Keratinocyte (primary cell): ENCODE measurements around the gene LGR4.

Experiments
- CTCF ChIP-seq, 3 experiments: IDR thresholded peaks in 1 of 3; conservative IDR thresholded peaks in 1 of 3; optimal IDR thresholded peaks in 1 of 3; 2 replicates in 2 of 3; 3 replicates in 1 of 3; pipeline versions ENCODE3 to v1.5.1; 2011; ENCODE audit warnings: low read length in 3 of 3, mild to moderate bottlenecking in 3 of 3, moderate library complexity in 2 of 3, control low read depth in 1 of 3, inconsistent platforms in 1 of 3; ENCODE audit not compliant: insufficient read depth in 2 of 3; ENCODE audit errors: extremely low read depth in 1 of 3
- EZH2 ChIP-seq: IDR thresholded peaks from one replicate; pipeline ENCODE4 v1.6.1; 2012; ENCODE audit warnings: inconsistent platforms, mild to moderate bottlenecking, low read length, moderate library complexity

GRCh38 chr11:27347359-27348339, 124.9 kb downstream of the LGR4 start:
- TF ChIP-seq CTCF (optimal IDR thresholded peaks at IDR 0.05 in 1 of 3, IDR thresholded peaks at IDR 0.05 in 1 of 3, conservative IDR thresholded peaks at IDR 0.05 in 1 of 3; ENCODE audit: extremely low read depth in 1 of 3, insufficient read depth in 2 of 3, low read length in 3 of 3) (no peak), EZH2 (no peak)
